ENCODE measurements around the gene ZCCHC14. TPM values are rescaled to one million over a fixed set of nuclear protein-coding genes. Genes with fewer than 3 reads are reported as not detected.

The ZCCHC14 gene
- total and polyA plus RNA-seq, 10 of the 15 experiments (the other 5 are each of a cell fraction or from before 2014, with no cell fraction given), result 0.02 to 0.26 (median 0.05) TPM; not detected in 3

DNA sequence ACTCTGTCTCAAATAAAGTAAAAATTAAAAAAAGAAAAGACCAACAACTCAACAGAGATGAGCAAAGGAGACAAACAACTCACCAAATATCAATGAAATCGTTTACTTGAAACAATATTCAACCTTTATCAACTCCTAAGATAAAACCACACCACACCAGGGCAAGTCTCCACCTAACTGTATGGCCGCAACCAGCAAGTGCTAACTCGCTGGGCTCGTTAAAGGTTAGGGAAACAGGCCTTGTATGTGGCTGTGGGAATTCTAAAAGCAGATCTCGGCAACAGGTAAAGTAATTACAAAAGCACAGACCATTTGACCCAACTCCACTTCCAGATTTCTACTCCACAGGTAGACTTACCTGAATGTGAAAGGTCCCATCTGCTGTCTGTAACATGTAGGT is 9.3 kb downstream of the ZCCHC14 start:
- H2AFZ ChIP-seq (ENCODE audit: control insufficient read depth, low read depth, low read length), result no peak overlapping the region
- H3K79me2 ChIP-seq (ENCODE audit: control insufficient read depth, insufficient read depth, low read length), result no peaks in the 10 kb centered on the region
- H3K9me3 ChIP-seq (replicated peaks; ENCODE audit: control insufficient read depth, insufficient read depth, low read length), result no peaks in the 10 kb centered on the region
- BruUV-seq (replicated peaks), result no TSS peak
- H3K4me3 ChIP-seq, result no peak overlapping the region
- no peak overlapping the region for H3K27ac ChIP-seq (ENCODE audit: control insufficient read depth, insufficient read depth)
- ChIA-PET SMC1A (ENCODE audit: uncharacterized antibody, unreplicated experiment) (no interaction called here), CTCF (no interaction called here), RAD21 (ENCODE audit: unreplicated experiment) (no interaction called here), POLR2A (no interaction called here)
- no peaks in the 10 kb centered on the region for H4K20me1 ChIP-seq (ENCODE audit: control insufficient read depth, insufficient read depth)
- ATAC-seq (no peak), DNase-seq (ENCODE audit: low read depth, low spot score) (no peak), FAIRE-seq (no peak)
- no peak overlapping the region for H3K9ac ChIP-seq (ENCODE audit: control insufficient read depth, insufficient read depth, low read length)
- H3K36me3 ChIP-seq (ENCODE audit: control insufficient read depth in 2 of 2, insufficient read depth in 2 of 2, low read length in 1 of 2), result no peaks in the 10 kb centered on the region
- no peak overlapping the region for H3K4me2 ChIP-seq (ENCODE audit: control insufficient read depth, insufficient read depth)
- in situ Hi-C loops (cut with MboI), result no loop called here
- H3K4me1 ChIP-seq (ENCODE audit: control insufficient read depth, insufficient read depth, low read length), result no peaks in the 10 kb centered on the region
- intact Hi-C loops (cut with micrococcal nuclease; ENCODE audit: unreplicated experiment), result no loop called here
- 52% methylated on average over 5 of the region's 5 CpGs for WGBS (ENCODE audit: insufficient coverage, insufficient replicate concordance, low lambda C conversion rate, missing lambda C conversion rate)
- no peaks in the 10 kb centered on the region; a peak in 1 of 4 replicates for H3K27me3 ChIP-seq (replicated peaks in 1 of 2; ENCODE audit: control insufficient read depth in 2 of 2, insufficient read depth in 2 of 2, low read length in 1 of 2)
- TF ChIP-seq RB1 (IDR thresholded peaks at IDR 0.05; ENCODE audit: borderline replicate concordance) (no peak), PAX8 (IDR thresholded peaks at IDR 0.05) (no peak), SPI1 (IDR thresholded peaks at IDR 0.05; ENCODE audit: borderline replicate concordance, insufficient read depth, low read depth, low read length) (no peak), BRCA1 (IDR thresholded peaks at IDR 0.05; ENCODE audit: low read depth, low read length) (no peak), JUNB (IDR thresholded peaks at IDR 0.05) (no peak), SMAD5 (IDR thresholded peaks at IDR 0.05; ENCODE audit: low read depth) (no peak), FOXK2 (IDR thresholded peaks at IDR 0.05) (no peak), CEBPB (IDR thresholded peaks at IDR 0.05; ENCODE audit: borderline replicate concordance in 1 of 2, low read depth in 2 of 2, low read length in 2 of 2) (no peak), TAF1 (IDR thresholded peaks at IDR 0.05; ENCODE audit: borderline replicate concordance, low read depth, low read length) (no peak), ZNF274 (IDR thresholded peaks at IDR 0.05; ENCODE audit: insufficient read depth, insufficient read length) (no peak)
- TF ChIP-seq, protein P1, sequence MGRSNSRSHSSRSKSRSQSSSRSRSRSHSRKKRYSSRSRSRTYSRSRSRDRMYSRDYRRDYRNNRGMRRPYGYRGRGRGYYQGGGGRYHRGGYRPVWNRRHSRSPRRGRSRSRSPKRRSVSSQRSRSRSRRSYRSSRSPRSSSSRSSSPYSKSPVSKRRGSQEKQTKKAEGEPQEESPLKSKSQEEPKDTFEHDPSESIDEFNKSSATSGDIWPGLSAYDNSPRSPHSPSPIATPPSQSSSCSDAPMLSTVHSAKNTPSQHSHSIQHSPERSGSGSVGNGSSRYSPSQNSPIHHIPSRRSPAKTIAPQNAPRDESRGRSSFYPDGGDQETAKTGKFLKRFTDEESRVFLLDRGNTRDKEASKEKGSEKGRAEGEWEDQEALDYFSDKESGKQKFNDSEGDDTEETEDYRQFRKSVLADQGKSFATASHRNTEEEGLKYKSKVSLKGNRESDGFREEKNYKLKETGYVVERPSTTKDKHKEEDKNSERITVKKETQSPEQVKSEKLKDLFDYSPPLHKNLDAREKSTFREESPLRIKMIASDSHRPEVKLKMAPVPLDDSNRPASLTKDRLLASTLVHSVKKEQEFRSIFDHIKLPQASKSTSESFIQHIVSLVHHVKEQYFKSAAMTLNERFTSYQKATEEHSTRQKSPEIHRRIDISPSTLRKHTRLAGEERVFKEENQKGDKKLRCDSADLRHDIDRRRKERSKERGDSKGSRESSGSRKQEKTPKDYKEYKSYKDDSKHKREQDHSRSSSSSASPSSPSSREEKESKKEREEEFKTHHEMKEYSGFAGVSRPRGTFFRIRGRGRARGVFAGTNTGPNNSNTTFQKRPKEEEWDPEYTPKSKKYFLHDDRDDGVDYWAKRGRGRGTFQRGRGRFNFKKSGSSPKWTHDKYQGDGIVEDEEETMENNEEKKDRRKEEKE (IDR thresholded peaks at IDR 0.05), result no peak
- TF ChIP-seq, protein P2, sequence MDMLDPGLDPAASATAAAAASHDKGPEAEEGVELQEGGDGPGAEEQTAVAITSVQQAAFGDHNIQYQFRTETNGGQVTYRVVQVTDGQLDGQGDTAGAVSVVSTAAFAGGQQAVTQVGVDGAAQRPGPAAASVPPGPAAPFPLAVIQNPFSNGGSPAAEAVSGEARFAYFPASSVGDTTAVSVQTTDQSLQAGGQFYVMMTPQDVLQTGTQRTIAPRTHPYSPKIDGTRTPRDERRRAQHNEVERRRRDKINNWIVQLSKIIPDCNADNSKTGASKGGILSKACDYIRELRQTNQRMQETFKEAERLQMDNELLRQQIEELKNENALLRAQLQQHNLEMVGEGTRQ (IDR thresholded peaks at IDR 0.05; ENCODE audit: borderline replicate concordance, low read depth, low read length), result no peak
- TF ChIP-seq, protein P3, sequence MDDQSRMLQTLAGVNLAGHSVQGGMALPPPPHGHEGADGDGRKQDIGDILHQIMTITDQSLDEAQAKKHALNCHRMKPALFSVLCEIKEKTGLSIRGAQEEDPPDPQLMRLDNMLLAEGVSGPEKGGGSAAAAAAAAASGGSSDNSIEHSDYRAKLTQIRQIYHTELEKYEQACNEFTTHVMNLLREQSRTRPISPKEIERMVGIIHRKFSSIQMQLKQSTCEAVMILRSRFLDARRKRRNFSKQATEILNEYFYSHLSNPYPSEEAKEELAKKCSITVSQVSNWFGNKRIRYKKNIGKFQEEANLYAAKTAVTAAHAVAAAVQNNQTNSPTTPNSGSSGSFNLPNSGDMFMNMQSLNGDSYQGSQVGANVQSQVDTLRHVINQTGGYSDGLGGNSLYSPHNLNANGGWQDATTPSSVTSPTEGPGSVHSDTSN (IDR thresholded peaks at IDR 0.05; ENCODE audit: insufficient replicate concordance, low read depth, low read length), result no peak
- TF ChIP-seq, protein P4, sequence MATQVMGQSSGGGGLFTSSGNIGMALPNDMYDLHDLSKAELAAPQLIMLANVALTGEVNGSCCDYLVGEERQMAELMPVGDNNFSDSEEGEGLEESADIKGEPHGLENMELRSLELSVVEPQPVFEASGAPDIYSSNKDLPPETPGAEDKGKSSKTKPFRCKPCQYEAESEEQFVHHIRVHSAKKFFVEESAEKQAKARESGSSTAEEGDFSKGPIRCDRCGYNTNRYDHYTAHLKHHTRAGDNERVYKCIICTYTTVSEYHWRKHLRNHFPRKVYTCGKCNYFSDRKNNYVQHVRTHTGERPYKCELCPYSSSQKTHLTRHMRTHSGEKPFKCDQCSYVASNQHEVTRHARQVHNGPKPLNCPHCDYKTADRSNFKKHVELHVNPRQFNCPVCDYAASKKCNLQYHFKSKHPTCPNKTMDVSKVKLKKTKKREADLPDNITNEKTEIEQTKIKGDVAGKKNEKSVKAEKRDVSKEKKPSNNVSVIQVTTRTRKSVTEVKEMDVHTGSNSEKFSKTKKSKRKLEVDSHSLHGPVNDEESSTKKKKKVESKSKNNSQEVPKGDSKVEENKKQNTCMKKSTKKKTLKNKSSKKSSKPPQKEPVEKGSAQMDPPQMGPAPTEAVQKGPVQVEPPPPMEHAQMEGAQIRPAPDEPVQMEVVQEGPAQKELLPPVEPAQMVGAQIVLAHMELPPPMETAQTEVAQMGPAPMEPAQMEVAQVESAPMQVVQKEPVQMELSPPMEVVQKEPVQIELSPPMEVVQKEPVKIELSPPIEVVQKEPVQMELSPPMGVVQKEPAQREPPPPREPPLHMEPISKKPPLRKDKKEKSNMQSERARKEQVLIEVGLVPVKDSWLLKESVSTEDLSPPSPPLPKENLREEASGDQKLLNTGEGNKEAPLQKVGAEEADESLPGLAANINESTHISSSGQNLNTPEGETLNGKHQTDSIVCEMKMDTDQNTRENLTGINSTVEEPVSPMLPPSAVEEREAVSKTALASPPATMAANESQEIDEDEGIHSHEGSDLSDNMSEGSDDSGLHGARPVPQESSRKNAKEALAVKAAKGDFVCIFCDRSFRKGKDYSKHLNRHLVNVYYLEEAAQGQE (IDR thresholded peaks at IDR 0.05; ENCODE audit: low read depth, low read length), result no peak
- TF ChIP-seq, protein P5, sequence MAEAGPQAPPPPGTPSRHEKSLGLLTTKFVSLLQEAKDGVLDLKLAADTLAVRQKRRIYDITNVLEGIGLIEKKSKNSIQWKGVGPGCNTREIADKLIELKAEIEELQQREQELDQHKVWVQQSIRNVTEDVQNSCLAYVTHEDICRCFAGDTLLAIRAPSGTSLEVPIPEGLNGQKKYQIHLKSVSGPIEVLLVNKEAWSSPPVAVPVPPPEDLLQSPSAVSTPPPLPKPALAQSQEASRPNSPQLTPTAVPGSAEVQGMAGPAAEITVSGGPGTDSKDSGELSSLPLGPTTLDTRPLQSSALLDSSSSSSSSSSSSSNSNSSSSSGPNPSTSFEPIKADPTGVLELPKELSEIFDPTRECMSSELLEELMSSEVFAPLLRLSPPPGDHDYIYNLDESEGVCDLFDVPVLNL (IDR thresholded peaks at IDR 0.05; ENCODE audit: low read depth, low read length), result no peak
